COR-L47 (cell line): ENCODE results near the gene ADGRD2.

Experiments
- DNase-seq: peaks from one replicate; lab custom pipeline; 2025; lab: John Stamatoyannopoulos, UW

The ADGRD2 gene

GRCh38 chr9:124498040-124498439 is 47.8 kb downstream of the ADGRD2 start:
- no peak for DNase-seq

- DNase-seq: no peak
Observed at GRCh38 chr9:124498499-124499146, 48.4 kb downstream of the ADGRD2 start.

DNA sequence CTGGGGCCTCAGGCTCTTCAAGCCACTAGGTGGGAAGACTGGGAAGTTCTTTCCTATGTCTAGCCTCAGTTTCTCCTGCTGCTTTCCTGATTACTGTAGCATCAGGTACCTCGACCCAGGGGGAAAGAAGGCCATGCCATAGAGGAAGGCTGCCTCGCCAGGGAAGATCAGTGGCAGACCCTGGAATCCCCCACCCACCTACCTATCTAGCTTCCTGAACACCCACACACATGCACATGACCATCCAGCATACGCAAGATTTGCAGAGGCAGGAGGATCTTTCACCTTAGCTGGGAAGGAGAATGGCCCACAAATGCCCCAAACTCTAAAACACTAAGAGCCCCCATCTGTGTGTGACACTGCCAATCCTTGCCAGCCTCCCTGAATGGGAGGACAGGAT is 49.0 kb downstream of the ADGRD2 start:
- no peak for DNase-seq

DNA sequence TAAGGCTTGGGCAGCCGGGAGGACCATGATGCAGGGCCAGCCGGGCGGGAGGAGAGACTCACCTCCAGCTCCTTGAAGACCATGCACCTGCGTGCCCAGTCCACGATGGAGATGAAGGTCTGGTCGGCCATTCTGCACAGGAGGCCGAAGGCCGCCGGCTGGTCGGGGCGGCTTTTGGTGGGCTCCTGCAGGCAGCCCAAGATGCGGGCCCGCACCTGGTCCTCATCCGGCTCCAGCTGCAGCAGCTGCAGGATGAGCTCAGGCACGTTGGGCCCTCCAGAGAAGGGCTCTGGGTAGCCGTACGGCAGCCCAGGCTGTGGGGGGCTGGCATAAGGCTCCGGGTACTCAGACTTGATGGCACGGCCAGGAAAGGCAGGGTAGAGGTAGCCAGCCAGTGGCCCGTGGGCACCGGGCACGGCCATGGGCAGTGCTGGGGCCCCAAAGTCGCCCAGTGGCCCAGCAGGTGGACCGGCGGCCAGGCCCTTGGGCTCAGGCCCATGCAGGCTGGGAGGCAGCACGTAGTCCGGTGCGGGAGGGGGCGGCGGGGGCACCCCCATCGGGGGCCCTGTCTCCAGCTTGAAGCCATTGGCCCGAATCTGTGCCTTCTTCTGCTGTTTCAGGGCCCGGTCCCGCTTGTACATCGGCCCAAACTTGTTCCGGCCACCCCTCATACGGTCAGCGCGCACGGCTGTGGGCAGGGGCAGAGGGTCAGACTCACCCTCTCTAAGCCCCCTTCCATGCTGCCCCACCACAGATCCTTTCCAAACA is 50.0 kb downstream of the ADGRD2 start:
- DNase-seq: no peak

- DNase-seq: no peak
Observed at GRCh38 chr9:124500796-124501611, 50.8 kb downstream of the ADGRD2 start.

DNA sequence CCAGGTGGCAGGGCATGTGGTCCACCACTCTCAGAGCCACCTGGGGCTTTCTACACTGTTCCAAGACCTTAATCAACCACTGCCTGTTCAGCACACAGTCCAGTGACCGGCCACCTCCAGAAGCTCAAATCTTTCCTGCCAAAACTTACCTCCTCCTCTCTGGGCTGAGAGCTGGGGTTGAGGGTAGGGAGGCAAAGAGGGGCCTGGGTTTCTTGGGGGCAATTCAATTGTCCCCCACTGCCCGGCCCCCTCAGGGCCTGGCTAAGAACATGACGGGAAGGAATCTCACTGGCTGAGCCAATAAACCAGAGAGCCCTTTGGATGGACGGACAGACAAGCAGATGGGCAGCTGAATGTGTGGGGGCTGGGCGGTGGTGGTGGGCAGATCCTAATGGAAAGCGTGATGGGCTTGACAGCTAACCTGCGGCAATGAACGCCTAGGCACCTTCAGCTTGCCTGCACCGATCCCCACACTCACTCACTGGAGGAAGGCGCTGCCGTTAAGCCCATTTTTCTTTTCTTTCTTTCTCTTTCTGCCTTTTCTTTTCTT is 51.6 kb downstream of the ADGRD2 start:
- no peak for DNase-seq

DNA sequence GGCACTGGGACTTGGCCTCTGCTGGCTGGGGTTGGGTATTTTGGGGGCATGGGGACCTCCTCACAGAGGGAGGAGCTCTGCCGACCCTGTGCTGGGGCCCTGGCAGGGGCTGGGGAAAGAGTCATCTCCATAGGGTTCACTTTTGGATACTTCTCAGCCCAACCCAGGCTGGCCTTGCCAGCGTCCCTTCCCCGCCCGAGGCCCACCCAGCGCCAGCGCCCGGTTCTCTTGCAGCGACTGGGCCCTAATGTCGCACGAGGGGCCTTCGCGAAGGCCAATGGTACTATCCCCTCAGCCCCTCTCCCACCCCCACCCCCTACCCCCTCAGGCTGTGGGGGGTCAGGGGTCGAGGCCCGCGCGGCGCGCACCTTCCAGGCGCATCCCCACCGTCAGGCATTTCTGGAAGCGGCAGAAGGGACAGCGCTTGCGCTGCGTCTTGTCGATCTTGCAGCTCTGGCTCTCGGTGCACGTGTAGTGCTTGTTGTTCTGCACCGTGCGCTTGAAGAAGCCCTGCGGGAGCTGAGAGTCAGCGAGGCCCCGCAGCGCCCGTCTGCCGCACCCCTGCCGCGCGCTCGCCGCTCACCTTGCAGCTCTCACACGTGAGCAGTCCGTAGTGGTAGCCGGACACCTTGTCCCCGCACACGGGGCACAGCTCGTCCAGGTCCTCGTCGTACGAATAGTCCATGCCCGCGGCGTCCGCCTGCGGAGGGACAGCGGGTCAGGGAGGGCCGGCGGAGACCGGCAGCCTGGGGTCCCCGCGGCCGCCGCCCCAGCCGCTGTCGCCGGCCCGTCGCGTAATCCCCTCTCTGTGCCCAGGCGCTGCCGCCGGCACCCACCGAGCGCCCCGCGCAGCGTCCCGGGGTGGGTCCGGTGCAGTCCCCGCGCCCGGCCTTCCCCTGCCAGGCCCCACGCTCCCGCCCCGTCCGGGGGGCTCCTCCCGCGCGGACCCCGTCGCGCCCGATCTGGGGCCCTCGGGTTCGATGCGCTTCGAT is 52.8 kb downstream of the ADGRD2 start:
- DNase-seq: no peak

DNA sequence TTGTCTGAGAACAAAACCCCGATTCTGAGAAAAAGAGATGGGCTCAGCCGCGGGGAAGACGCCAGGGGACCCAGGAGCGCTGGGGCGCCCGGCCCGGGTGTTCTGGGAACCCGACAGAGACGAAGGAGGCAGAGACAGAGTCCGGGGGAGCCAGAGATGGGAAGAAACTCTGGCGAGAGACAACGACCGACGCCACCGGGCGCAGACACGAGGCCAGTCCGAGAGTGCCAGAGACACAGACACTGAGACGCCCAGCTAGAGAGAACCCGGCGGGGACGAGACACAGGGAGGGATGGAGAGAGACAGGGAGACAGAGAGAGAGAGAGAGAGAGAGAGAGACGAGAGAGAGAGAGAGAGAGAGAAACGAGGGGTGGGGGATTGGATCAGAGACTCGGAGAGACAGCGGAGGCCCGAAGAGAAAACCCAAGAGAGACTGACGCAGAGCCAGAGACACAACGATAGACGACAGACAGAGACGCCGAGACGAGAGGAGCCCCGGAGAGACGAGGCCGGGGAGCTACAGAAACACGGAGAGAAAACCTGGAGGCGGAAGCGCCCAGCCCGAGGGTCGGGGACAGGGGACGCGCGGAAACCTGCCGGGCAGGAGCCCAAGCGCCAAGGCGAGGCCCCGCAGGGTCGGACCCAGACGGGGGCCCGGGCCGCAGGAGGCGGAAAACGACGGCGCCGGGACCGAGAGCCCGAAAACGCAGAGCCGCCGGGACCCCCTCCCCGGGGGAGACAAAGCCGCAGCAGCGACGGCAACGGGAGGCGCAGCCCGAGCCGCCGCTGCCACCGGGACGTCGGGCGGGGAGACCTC is 53.7 kb downstream of the ADGRD2 start:
- DNase-seq: no peak

DNA sequence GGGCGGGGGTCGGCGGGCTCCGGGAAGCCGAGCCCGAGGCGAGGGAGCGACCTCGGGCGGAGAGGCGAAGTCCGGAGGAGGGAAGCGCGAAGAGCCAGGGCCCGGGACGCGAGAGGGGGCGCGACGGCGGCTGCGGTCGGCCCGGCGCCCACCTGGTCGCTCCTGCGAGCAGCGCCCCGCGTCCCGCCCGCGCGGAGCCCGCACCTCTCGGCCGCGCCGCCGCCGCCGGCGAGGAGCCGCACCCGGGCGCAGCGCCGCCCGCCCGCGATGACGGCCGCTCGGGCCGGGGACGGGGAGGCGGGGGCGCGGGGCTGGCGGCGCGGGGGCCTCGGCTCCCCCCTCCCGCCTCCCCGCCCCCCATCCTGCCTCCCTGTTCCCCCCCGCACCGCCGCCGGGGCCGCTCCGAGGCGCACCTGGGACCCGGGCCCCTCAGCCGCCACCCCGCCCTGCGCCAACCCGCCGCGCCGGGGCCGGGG is 54.3 kb downstream of the ADGRD2 start:
- no peak for DNase-seq

DNA sequence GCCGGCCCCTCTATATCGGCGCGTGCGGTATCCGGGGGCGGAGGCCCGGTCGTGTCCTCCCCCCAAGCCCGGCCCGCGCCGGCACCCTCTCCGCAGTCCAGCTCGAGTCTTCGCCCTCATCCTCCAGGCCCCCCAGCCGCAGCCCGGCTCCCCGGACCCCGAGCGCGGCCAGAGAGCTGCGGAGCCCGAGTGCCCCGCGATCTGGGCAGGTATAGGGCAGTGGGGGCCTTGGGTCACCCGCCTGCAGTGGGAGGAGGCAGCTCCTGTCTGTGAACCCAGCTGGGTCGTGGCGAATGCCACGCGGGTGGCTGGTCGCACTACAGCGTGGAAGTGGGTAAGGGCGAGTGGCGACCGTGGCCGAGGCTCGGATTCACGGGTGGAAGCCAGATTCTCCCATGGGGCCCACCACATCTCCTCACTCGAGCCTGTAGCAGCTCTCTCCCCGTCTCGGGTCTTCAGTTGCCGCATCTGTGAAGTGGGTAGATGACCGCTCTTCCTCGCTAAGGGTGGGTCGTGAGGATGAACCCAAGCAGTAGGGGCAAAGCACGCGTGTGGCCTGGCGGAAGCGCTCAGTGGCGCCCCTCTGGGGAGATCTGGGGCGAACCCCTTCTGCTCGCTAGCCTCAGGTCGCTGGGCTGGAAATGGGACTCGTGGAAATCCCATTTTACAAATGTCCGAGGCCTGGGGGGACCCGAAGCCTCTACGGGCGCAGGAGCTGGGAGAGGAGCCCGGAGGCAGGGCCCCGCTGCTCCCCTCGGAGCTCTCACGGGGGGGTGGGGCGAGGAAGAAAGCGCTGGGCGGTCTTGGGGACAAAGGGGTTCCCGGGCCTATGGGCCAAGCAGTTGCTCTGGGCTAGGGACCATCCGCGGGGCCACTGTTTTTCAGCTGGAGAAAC is 55.0 kb downstream of the ADGRD2 start:
- no peak for DNase-seq

GRCh38 chr9:124505901-124506346 is 55.7 kb downstream of the ADGRD2 start:
- DNase-seq: no peak

- no peak for DNase-seq
Observed at GRCh38 chr9:124506433-124506832, 56.2 kb downstream of the ADGRD2 start.

- no peak for DNase-seq
Observed at GRCh38 chr9:124506931-124507879, 57.0 kb downstream of the ADGRD2 start, which contains the start of gene NR5A1. Gene NR5A1 (minus strand): TSS chr9:124507399. CDS start chr9:124503395, 4,004 bp downstream.

DNA sequence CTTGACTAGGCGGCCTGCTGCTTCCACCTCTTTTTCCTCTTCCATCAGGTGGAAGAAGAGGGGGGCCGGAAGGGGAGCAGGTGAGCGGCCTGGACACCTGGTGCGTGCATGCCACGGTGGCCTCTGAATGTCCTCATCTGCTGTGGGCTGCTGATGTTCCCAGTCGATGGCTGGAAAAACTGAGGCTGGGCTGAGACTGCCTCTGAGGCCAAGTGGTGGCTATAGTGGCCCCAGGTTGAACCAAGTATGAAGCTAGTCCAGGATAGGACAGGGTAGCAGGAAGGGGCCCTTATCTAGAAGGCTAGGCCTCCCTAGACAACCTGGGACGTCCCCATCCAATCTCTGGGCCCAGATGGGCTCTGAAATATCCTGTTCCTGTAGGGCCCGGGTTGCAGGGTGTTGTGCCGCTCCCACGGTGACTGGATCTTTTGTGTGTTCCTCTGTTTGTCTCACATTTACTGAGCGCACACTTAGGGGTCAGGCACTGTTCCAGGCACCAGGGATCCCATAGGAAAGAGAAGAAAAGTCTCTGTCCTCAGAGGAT is 57.7 kb downstream of the ADGRD2 start:
- DNase-seq: no peak

GRCh38 chr9:124510650-124511425 is 60.6 kb downstream of the ADGRD2 start:
- DNase-seq: no peak

DNA sequence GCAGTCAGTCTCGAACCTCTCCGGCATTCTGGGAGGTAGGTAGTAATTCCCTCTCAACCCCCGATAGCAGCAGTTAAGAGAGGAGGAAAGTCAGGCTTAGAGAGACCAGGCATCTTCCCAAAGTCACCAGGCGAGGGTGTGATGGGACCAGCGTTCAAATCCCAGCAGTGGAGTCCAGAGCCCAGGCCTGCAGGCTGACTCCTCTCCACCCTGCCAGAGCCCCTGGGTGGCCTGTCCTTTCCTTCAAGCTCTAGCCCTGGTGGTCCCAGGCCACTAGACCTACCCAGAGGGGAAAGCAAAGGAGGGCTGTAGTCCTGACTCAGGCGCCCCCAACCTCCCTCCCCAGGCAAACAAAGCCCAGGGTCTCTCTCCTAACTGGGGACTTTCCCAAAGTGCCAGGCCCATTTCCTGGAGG is 61.2 kb downstream of the ADGRD2 start:
- no peak for DNase-seq
